ENCODE measurements around the gene P3H2.

DNA sequence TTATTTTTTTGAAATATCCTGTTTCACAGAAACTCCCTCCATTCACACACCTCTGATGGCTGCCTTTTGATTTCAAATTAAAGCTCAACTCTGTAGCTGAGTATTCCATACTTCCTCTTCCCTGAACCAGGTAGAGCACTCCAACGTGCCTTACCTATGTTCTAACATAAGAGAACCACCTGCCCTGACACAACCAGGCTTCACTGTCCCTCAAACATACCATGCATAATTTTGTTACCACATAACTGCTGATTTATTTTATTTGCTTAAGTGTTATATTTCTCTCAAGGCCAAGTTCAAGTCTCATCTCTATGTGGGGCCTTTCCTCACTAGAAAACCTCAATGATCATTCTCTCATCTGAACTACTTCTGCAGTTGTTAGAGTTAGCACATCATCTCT lies 209.7 kb downstream of the P3H2 start:
- TF ChIP-seq POLR2AphosphoS5 (IDR thresholded peaks at IDR 0.05; ENCODE audit: low read depth, low read length), result no peak
- TF ChIP-seq, protein P1, sequence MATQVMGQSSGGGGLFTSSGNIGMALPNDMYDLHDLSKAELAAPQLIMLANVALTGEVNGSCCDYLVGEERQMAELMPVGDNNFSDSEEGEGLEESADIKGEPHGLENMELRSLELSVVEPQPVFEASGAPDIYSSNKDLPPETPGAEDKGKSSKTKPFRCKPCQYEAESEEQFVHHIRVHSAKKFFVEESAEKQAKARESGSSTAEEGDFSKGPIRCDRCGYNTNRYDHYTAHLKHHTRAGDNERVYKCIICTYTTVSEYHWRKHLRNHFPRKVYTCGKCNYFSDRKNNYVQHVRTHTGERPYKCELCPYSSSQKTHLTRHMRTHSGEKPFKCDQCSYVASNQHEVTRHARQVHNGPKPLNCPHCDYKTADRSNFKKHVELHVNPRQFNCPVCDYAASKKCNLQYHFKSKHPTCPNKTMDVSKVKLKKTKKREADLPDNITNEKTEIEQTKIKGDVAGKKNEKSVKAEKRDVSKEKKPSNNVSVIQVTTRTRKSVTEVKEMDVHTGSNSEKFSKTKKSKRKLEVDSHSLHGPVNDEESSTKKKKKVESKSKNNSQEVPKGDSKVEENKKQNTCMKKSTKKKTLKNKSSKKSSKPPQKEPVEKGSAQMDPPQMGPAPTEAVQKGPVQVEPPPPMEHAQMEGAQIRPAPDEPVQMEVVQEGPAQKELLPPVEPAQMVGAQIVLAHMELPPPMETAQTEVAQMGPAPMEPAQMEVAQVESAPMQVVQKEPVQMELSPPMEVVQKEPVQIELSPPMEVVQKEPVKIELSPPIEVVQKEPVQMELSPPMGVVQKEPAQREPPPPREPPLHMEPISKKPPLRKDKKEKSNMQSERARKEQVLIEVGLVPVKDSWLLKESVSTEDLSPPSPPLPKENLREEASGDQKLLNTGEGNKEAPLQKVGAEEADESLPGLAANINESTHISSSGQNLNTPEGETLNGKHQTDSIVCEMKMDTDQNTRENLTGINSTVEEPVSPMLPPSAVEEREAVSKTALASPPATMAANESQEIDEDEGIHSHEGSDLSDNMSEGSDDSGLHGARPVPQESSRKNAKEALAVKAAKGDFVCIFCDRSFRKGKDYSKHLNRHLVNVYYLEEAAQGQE (IDR thresholded peaks at IDR 0.05; ENCODE audit: insufficient read depth in 1 of 2, low read depth in 2 of 2, low read length in 2 of 2), result no peak
- TF ChIP-seq TAF1 (IDR thresholded peaks at IDR 0.05; ENCODE audit: borderline replicate concordance, insufficient read depth, low read length), result no peak
- TF ChIP-seq FOXP2 (optimal IDR thresholded peaks at IDR 0.05; ENCODE audit: borderline replicate concordance, extremely low read depth, extremely low read length, insufficient read depth), result no peak

All from PFSK-1 (cell line).